GM19193 (cell line): ENCODE measurements around the gene NCF1.
"Not testable (repeated sequence)": the region's sequence is repeated elsewhere in the genome, so short reads cannot be mapped to it uniquely, and the experiment has no call there.

Experiments
- POLR2A ChIP-seq: IDR thresholded peaks from 4 replicates; pipeline ENCODE4 v1.6.1; 2011; ENCODE audit not compliant: insufficient read depth, insufficient read length; ENCODE audit errors: extremely low read depth

Gene NCF1

GRCh38 chr7:74773760-74774750, at the start of gene NCF1:
TSS of gene NCF1 (plus strand) at chr7:74774011. CDS start at chr7:74774032, 21 bp downstream.
- not testable (repeated sequence) for TF ChIP-seq POLR2A

DNA sequence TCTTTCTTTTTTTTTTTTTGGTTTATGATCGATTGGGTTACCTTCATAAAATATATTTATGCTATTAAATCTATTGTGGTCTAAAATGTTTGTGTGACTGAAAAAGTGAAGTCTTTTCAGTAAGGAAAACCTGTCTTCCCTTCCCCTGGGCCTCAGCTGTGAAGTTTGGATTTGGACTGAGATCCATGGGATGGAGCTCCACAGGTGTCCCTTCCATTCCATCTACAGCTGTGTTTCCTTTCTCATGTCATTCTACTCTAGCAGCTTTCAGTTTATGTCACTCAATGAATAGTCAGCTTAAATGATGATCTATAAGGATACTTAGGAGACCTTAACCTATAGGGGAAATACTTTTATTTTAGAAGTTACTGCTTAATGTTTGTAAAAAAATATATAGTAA, 48.0 kb upstream of the NCF1 start:
- no peak for TF ChIP-seq POLR2A

DNA sequence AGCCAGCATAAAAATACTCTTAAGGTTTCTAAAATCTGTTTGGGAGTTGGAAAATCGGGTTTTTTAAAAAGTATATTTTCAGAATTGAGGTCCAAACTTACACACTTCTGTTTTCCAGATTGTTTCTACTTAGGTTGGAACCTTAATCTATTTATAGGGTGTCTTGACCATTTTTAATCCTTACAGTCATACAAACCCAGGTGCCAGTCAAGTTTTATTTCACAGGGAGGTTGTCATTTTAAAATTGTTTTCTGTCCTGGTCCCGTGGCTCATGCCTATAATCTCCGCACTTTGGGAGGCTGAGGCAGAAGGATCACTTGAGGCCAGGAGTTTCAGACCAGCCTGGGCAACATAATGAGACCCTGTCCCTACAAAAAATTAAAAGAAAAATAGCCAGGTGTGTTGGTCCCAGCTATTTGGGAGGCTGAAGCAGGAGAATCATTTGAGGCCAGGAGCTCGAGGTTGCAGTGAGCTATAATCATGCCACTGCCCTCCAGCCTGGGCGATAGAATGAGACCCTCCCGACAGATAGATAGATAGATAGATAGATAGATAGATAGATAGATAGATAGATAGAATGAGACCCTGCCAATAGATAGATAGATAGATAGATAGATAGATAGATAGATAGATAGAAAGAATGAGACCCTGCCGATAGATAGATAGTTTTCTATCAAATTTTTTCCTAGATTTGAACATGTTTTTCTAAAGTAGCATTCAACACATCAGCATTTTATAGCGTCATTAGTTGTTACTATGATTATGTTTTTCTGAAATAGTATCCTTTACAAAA, 47.3 kb upstream of the NCF1 start:
- TF ChIP-seq POLR2A: no peak
